ENCODE results near the gene DNAL1. TPM values are rescaled to one million over a fixed set of nuclear protein-coding genes. Genes with fewer than 3 reads are reported as not detected.
A peak's percentile ranks its signal among the peaks of the same experiment; 100 is the strongest.

The DNAL1 gene
- total and polyA plus RNA-seq, 2 of the 13 experiments (the other 11 are each of a cell fraction or from before 2014, with no cell fraction given), result 1.4 to 13.3 TPM

DNA sequence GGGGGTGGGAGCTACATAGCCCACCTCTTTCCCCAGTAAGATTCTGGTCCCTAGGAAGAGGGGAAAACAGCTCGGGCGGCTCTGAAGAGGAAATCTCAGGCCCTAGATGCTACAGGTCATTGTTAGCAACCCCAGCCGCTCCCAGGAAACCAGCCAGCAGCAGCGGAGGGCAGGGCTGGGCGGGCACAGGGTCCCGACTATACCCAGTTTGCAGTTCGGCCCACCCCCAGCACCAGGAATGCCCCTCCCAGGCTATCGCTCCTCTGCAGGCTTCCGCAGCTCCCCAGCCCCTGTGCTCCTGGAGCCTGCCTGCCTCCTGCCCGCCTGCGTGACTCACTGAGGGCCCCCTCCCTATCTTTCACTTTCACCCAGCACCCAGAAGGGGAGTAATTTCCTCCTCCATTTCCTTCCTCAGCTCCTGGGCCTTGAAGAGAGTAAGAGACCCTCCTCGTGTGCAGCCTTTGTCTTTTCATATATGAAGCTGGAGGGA lies 96.6 kb downstream of the DNAL1 start:
- Histone ChIP-seq H4K20me1 (ENCODE audit: insufficient read depth, low read length) (peaks cover 59% of the 10 kb centered on the region), H3K27ac (ENCODE audit: extremely low read length, insufficient read depth, low read length) (peak overlapping the region; percentile 61), H3K4me2 (ENCODE audit: low read depth, low read length) (peak overlapping the region; percentile 85), H3K36me3 (replicated peaks in 1 of 2; ENCODE audit: control insufficient read depth in 1 of 2, insufficient read depth in 2 of 2, low read length in 2 of 2) (peaks cover 9 to 18% of the 10 kb centered on the region in 2 experiments), H3K79me2 (ENCODE audit: insufficient read depth, low read length) (peaks cover 71% of the 10 kb centered on the region), H3K4me1 (ENCODE audit: insufficient read depth, low read length) (peaks cover 70% of the 10 kb centered on the region), H3K9me3 (ENCODE audit: low read length) (no peaks in the 10 kb centered on the region), H3K4me3 (replicated peaks in 1 of 3; ENCODE audit: insufficient read depth in 1 of 3, low read depth in 2 of 3, low read length in 3 of 3) (peak overlapping the region; percentile 37 to 60 (median 41)), H2AFZ (ENCODE audit: low read length) (no peak overlapping the region), H3K9ac (ENCODE audit: insufficient read depth, low read depth, low read length) (peak overlapping the region; percentile 36), H3K27me3 (ENCODE audit: control insufficient read depth in 1 of 2, insufficient read depth in 2 of 2, low read length in 2 of 2) (no peaks in the 10 kb centered on the region)
- 6% methylated on average over 6 of the region's 12 CpGs for WGBS (ENCODE audit: low lambda C conversion rate)
- POLR2A ChIA-PET, result interaction anchor here (1.2 to 3.9 kb wide), 9 partner anchors 9 to 145 kb away, joined by 3 to 26 read pairs (median 6); partner anchors contain the start of genes PTGR2 and ZNF410
- intact Hi-C loops (cut with micrococcal nuclease; ENCODE audit: unreplicated experiment), result loop anchor here (1.0 kb wide), 1 partner anchor 84 kb away; no protein-coding TSS in a partner anchor
- BruUV-seq (replicated peaks), result no TSS peak
- ATAC-seq (peak; percentile 72), DNase-seq (ENCODE audit: low spot score) (peak; percentile 61), FAIRE-seq (no peak)
- CTCF ChIA-PET (ENCODE audit: low intra/inter-chr PET ratio, low total read pairs), result no interaction called here
- in situ Hi-C loops (cut with HindIII; ENCODE audit: extremely low pct_ligation_motif_present, low pct_unique_long_range_greater_than_20kb), result loop anchor here (25.0 kb wide), 1 partner anchor 296 kb away; no protein-coding TSS in a partner anchor
- no peak for TF ChIP-seq ZFP62 (CRISPR knock-in tag; IDR thresholded peaks at IDR 0.05)
- TF ChIP-seq, protein P1, sequence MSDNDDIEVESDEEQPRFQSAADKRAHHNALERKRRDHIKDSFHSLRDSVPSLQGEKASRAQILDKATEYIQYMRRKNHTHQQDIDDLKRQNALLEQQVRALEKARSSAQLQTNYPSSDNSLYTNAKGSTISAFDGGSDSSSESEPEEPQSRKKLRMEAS (IDR thresholded peaks at IDR 0.05), result no peak
- no peak for TF ChIP-seq SRY (CRISPR knock-in tag; IDR thresholded peaks at IDR 0.05)
- TF ChIP-seq ZNF253 (CRISPR knock-in tag; IDR thresholded peaks at IDR 0.05; ENCODE audit: borderline replicate concordance), result no peak
- TF ChIP-seq, protein P2, sequence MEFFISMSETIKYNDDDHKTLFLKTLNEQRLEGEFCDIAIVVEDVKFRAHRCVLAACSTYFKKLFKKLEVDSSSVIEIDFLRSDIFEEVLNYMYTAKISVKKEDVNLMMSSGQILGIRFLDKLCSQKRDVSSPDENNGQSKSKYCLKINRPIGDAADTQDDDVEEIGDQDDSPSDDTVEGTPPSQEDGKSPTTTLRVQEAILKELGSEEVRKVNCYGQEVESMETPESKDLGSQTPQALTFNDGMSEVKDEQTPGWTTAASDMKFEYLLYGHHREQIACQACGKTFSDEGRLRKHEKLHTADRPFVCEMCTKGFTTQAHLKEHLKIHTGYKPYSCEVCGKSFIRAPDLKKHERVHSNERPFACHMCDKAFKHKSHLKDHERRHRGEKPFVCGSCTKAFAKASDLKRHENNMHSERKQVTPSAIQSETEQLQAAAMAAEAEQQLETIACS (CRISPR knock-in tag; IDR thresholded peaks at IDR 0.05), result no peak
- peak; percentile 5; the same call in 1 of the 2 replicates for TF ChIP-seq NFE2L1 (CRISPR knock-in tag; IDR thresholded peaks at IDR 0.05; ENCODE audit: borderline replicate concordance)
- TF ChIP-seq, protein P3, sequence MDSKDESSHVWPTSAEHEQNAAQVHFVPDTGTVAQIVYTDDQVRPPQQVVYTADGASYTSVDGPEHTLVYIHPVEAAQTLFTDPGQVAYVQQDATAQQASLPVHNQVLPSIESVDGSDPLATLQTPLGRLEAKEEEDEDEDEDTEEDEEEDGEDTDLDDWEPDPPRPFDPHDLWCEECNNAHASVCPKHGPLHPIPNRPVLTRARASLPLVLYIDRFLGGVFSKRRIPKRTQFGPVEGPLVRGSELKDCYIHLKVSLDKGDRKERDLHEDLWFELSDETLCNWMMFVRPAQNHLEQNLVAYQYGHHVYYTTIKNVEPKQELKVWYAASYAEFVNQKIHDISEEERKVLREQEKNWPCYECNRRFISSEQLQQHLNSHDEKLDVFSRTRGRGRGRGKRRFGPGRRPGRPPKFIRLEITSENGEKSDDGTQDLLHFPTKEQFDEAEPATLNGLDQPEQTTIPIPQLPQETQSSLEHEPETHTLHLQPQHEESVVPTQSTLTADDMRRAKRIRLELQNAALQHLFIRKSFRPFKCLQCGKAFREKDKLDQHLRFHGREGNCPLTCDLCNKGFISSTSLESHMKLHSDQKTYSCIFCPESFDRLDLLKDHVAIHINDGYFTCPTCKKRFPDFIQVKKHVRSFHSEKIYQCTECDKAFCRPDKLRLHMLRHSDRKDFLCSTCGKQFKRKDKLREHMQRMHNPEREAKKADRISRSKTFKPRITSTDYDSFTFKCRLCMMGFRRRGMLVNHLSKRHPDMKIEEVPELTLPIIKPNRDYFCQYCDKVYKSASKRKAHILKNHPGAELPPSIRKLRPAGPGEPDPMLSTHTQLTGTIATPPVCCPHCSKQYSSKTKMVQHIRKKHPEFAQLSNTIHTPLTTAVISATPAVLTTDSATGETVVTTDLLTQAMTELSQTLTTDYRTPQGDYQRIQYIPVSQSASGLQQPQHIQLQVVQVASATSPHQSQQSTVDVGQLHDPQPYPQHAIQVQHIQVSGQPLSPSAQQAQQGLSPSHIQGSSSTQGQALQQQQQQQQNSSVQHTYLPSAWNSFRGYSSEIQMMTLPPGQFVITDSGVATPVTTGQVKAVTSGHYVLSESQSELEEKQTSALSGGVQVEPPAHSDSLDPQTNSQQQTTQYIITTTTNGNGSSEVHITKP (CRISPR knock-in tag; IDR thresholded peaks at IDR 0.05; ENCODE audit: low read depth), result 0 out of 2 replicates have a peak, but pooled peaks have one; percentile 14
- no peak for TF ChIP-seq KLF15 (CRISPR knock-in tag; IDR thresholded peaks at IDR 0.05; ENCODE audit: borderline replicate concordance)
- TF ChIP-seq TAF15 (IDR thresholded peaks at IDR 0.05; ENCODE audit: low read depth, low read length, poor library complexity, severe bottlenecking), result no peak
- TF ChIP-seq, protein P4, sequence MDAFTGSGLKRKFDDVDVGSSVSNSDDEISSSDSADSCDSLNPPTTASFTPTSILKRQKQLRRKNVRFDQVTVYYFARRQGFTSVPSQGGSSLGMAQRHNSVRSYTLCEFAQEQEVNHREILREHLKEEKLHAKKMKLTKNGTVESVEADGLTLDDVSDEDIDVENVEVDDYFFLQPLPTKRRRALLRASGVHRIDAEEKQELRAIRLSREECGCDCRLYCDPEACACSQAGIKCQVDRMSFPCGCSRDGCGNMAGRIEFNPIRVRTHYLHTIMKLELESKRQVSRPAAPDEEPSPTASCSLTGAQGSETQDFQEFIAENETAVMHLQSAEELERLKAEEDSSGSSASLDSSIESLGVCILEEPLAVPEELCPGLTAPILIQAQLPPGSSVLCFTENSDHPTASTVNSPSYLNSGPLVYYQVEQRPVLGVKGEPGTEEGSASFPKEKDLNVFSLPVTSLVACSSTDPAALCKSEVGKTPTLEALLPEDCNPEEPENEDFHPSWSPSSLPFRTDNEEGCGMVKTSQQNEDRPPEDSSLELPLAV (CRISPR knock-in tag; conservative IDR thresholded peaks at IDR 0.05; ENCODE audit: low read depth), result no peak
- TF ChIP-seq TEAD2 (CRISPR knock-in tag; IDR thresholded peaks at IDR 0.05), result no peak
- no peak for TF ChIP-seq ZBTB1 (CRISPR knock-in tag; IDR thresholded peaks at IDR 0.05; ENCODE audit: borderline replicate concordance)
- TF ChIP-seq, protein P5, sequence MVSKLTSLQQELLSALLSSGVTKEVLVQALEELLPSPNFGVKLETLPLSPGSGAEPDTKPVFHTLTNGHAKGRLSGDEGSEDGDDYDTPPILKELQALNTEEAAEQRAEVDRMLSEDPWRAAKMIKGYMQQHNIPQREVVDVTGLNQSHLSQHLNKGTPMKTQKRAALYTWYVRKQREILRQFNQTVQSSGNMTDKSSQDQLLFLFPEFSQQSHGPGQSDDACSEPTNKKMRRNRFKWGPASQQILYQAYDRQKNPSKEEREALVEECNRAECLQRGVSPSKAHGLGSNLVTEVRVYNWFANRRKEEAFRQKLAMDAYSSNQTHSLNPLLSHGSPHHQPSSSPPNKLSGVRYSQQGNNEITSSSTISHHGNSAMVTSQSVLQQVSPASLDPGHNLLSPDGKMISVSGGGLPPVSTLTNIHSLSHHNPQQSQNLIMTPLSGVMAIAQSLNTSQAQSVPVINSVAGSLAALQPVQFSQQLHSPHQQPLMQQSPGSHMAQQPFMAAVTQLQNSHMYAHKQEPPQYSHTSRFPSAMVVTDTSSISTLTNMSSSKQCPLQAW (CRISPR knock-in tag; IDR thresholded peaks at IDR 0.05), result 0 out of 2 replicates have a peak, but pooled peaks have one; percentile 25

Measured in HepG2 (cell line).